Peyer's patch (tissue), 4 donors: ENCODE results near the gene IFITM5.

Source experiments
- CTCF ChIP-seq, 6 experiments: fragments of 450-650 bp in 4 of 6; fragments of 200-600 bp in 2 of 6; sonication (generic) in 1 of 6; IDR thresholded peaks; one replicate each; pipeline ENCODE4 v1.5.1; 2017 to 2019; ENCODE audit warnings: antibody characterized with exemption in 6 of 6, mild to moderate bottlenecking in 3 of 6, moderate library complexity in 1 of 6
- POLR2A ChIP-seq, 2 donors: fragments of 450-650 bp; IDR thresholded peaks; one replicate each; pipeline ENCODE4 v1.5.1; 2017; ENCODE audit warnings: antibody characterized with exemption in 2 of 2, mild to moderate bottlenecking in 2 of 2, moderate library complexity in 2 of 2

- TF ChIP-seq POLR2A (IDR thresholded peaks at IDR 0.05) (no peak), CTCF (IDR thresholded peaks at IDR 0.05) (no peak)
Measured at GRCh38 chr11:256952-257737, 42.2 kb downstream of the IFITM5 start.
